ENCODE results near the gene RGPD3. TPM values are rescaled to one million over a fixed set of nuclear protein-coding genes. Genes with fewer than 3 reads are reported as not detected.

The RGPD3 gene
- total RNA-seq, 1 donor from 2014 or later = 0.25 TPM

GRCh38 chr2:106366204-106366885 is 101.9 kb downstream of the RGPD3 start:
- Histone ChIP-seq H3K4me1 (no peaks in the 10 kb centered on the region), H3K36me3 (no peaks in the 10 kb centered on the region), H3K27me3 (no peaks in the 10 kb centered on the region), H3K4me3 (no peak overlapping the region), H3K27ac (no peak overlapping the region), H3K9me3 (no peaks in the 10 kb centered on the region)
- intact Hi-C loops (cut with DNase I) = no loop called here
- no peak for DNase-seq (ENCODE audit: extremely low spot score in 2 of 2)
- TF ChIP-seq CTCF (IDR thresholded peaks at IDR 0.05) (no peak), POLR2A (IDR thresholded peaks at IDR 0.05) (no peak), POLR2AphosphoS5 (IDR thresholded peaks at IDR 0.05; ENCODE audit: insufficient read depth in 1 of 2, low read depth in 1 of 2) (no peak)

- H3K27ac ChIP-seq = no peak overlapping the region
- intact Hi-C loops (cut with DNase I) = no loop called here
- H3K36me3 ChIP-seq = no peaks in the 10 kb centered on the region
- H3K9me3 ChIP-seq = no peaks in the 10 kb centered on the region
- H3K4me1 ChIP-seq = no peaks in the 10 kb centered on the region
- no peak overlapping the region for H3K4me3 ChIP-seq
- no peaks in the 10 kb centered on the region for H3K27me3 ChIP-seq
- no peak for DNase-seq (ENCODE audit: extremely low spot score in 2 of 2)
- TF ChIP-seq POLR2AphosphoS5 (IDR thresholded peaks at IDR 0.05; ENCODE audit: insufficient read depth in 1 of 2, low read depth in 1 of 2) = no peak
- no peak for TF ChIP-seq CTCF (IDR thresholded peaks at IDR 0.05)
- TF ChIP-seq POLR2A (IDR thresholded peaks at IDR 0.05) = no peak
Observed at GRCh38 chr2:106363791-106364190, 104.4 kb downstream of the RGPD3 start.

GRCh38 chr2:106362789-106363188 is 105.4 kb downstream of the RGPD3 start:
- DNase-seq (ENCODE audit: extremely low spot score in 2 of 2) = no peak
- Histone ChIP-seq H3K27me3 (no peaks in the 10 kb centered on the region), H3K36me3 (no peaks in the 10 kb centered on the region), H3K4me3 (no peak overlapping the region), H3K4me1 (no peaks in the 10 kb centered on the region), H3K9me3 (no peaks in the 10 kb centered on the region), H3K27ac (no peak overlapping the region)
- intact Hi-C loops (cut with DNase I) = no loop called here
- no peak for TF ChIP-seq POLR2AphosphoS5 (IDR thresholded peaks at IDR 0.05; ENCODE audit: insufficient read depth in 1 of 2, low read depth in 1 of 2)
- no peak for TF ChIP-seq POLR2A (IDR thresholded peaks at IDR 0.05)
- no peak for TF ChIP-seq CTCF (IDR thresholded peaks at IDR 0.05)

DNA sequence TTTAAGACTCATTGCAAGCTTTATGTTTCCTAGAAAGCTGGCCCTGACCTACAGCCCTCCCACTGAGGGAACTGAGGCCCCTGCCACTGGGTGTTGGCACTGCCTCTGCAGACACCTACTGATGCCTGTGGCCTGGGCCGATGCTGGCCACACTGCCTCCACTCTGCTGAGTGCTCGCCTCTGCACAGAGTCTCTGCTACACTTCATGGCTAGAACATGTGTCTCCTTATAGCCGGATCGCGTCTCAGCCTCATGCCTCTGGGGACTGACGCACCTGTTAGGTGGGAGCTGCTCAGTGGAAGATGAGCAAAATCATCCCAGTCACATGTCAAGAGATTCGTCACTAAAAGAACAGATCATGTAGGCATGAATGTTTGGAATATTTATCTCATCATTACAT is 108.7 kb downstream of the RGPD3 start:
- no peaks in the 10 kb centered on the region for H3K9me3 ChIP-seq
- DNase-seq (ENCODE audit: extremely low spot score in 2 of 2) = no peak
- TF ChIP-seq POLR2AphosphoS5 (IDR thresholded peaks at IDR 0.05; ENCODE audit: insufficient read depth in 1 of 2, low read depth in 1 of 2) (no peak), POLR2A (IDR thresholded peaks at IDR 0.05) (no peak), CTCF (IDR thresholded peaks at IDR 0.05) (no peak)
- no peak overlapping the region for H3K4me3 ChIP-seq
- H3K27me3 ChIP-seq = no peaks in the 10 kb centered on the region
- H3K4me1 ChIP-seq = no peaks in the 10 kb centered on the region
- no peak overlapping the region for H3K27ac ChIP-seq
- intact Hi-C loops (cut with DNase I) = no loop called here
- no peaks in the 10 kb centered on the region for H3K36me3 ChIP-seq

DNA sequence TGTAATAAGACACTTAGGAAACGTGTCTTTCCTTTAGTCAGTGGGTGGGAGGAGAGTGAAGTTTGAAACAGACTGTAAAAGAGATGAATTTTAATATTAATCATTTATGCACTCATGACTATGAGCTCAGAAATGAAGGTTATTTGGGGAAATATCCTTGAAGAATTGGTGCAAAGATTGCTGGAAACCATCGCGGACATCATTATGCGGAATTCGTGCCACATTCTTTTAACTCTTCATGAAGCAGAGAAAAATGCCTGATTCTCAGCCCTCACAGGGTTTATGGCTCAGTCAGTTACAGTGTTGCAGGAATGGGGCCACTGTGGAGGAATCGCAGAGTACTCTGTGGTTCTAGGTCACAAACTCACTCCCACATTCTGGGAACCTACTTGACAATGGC is 109.7 kb downstream of the RGPD3 start:
- no peaks in the 10 kb centered on the region for H3K27me3 ChIP-seq
- no peaks in the 10 kb centered on the region for H3K36me3 ChIP-seq
- no peak for TF ChIP-seq CTCF (IDR thresholded peaks at IDR 0.05)
- TF ChIP-seq POLR2AphosphoS5 (IDR thresholded peaks at IDR 0.05; ENCODE audit: insufficient read depth in 1 of 2, low read depth in 1 of 2) = no peak
- no peak for TF ChIP-seq POLR2A (IDR thresholded peaks at IDR 0.05)
- intact Hi-C loops (cut with DNase I) = no loop called here
- no peaks in the 10 kb centered on the region for H3K9me3 ChIP-seq
- DNase-seq (ENCODE audit: extremely low spot score in 2 of 2) = no peak
- H3K4me1 ChIP-seq = no peaks in the 10 kb centered on the region
- H3K4me3 ChIP-seq = no peak overlapping the region
- no peak overlapping the region for H3K27ac ChIP-seq

All from vagina (tissue), 2 donors.